OCI-LY3 (cell line): ENCODE measurements around the gene LRRC57.
A peak's percentile ranks its signal among the peaks of the same experiment; 100 is the strongest.

Experiments used
- H2AFZ ChIP-seq: fragments of 200-600, 300-600 bp; shearing (Covaris generic); 2 replicates; pipeline ENCODE4 v1.6.0; 2014; ENCODE audit warnings: antibody characterized with exemption, low read depth, low read length
- H3K27ac ChIP-seq: fragments of 200-600, 300-600 bp; sonication (generic); 2 replicates; pipeline ENCODE4 v1.5.1; 2014; ENCODE audit warnings: mild to moderate bottlenecking, low read length, moderate library complexity, mixed read lengths
- H3K27me3 ChIP-seq: fragments of 200-600, 300-600 bp; sonication (generic); 2 replicates; pipeline ENCODE4 v1.6.1; 2014; ENCODE audit warnings: low read depth, low read length, mixed read lengths
- H3K36me3 ChIP-seq: fragments of 200-600, 300-600 bp; sonication (generic); replicated peaks from 2 replicates; pipeline ENCODE3; 2014; ENCODE audit warnings: low read depth, low read length, mixed read lengths
- H3K4me1 ChIP-seq: fragments of 300-600, 200-600 bp; sonication (generic); 2 replicates; pipeline ENCODE4 v1.6.1; 2014; ENCODE audit warnings: low read length, mixed read lengths
- H3K4me2 ChIP-seq: fragments of 200-600, 300-600 bp; sonication (generic); 2 replicates; pipeline ENCODE4 v1.6.1; 2014; ENCODE audit warnings: low read length, mixed read lengths
- H3K4me3 ChIP-seq: fragments of 300-600, 200-600 bp; sonication (generic); 2 replicates; pipeline ENCODE4 v1.5.1; 2014; ENCODE audit warnings: antibody characterized with exemption, mild to moderate bottlenecking, low read length, moderate library complexity
- H3K79me2 ChIP-seq: fragments of 300-600, 200-600 bp; shearing (Covaris generic); 2 replicates; pipeline ENCODE4 v1.6.1; 2014; ENCODE audit warnings: mild to moderate bottlenecking, low read length, mixed read lengths
- H3K9ac ChIP-seq: fragments of 300-600, 200-600 bp; shearing (Covaris generic); 2 replicates; pipeline ENCODE4 v1.6.0; 2014; ENCODE audit warnings: mild to moderate bottlenecking, low read length, moderate library complexity
- H3K9me3 ChIP-seq: fragments of 200-600, 300-600 bp; shearing (Covaris generic); 2 replicates; pipeline ENCODE4 v1.6.1; 2014; ENCODE audit warnings: low read length, mixed read lengths; ENCODE audit not compliant: insufficient read depth
- H4K20me1 ChIP-seq: fragments of 200-600, 300-600 bp; sonication (generic); 2 replicates; pipeline ENCODE4 v1.6.1; 2016; ENCODE audit warnings: low read length, mixed read lengths; ENCODE audit not compliant: insufficient read depth
- CTCF ChIP-seq: fragments of 200-600, 300-600 bp; sonication (generic); IDR thresholded peaks from 2 replicates; pipeline ENCODE4 v1.5.1; 2014; ENCODE audit warnings: antibody characterized with exemption, low read length, low read depth
- EZH2phosphoT487 ChIP-seq: fragments of 200-600 bp; shearing (Covaris generic); IDR thresholded peaks from 2 replicates; pipeline ENCODE4 v1.6.1; 2018; ENCODE audit warnings: antibody characterized with exemption, mixed run types, low read depth

Gene LRRC57

GRCh38 chr15:42549741-42550392 lies 1.3 kb upstream of the LRRC57 start:
- peaks cover 4% of the 10 kb centered on the region for H3K36me3 ChIP-seq
- no peak overlapping the region for H2AFZ ChIP-seq
- no peaks in the 10 kb centered on the region; the same call in 1 of the 2 replicates for H4K20me1 ChIP-seq
- peak overlapping the region; percentile 95 for H3K9ac ChIP-seq
- TF ChIP-seq CTCF (no peak), EZH2phosphoT487 (no peak)
- peaks cover 75% of the 10 kb centered on the region for H3K79me2 ChIP-seq
- H3K9me3 ChIP-seq: no peaks in the 10 kb centered on the region
- H3K27ac ChIP-seq: no peak overlapping the region
- peak overlapping the region; percentile 96 for H3K4me2 ChIP-seq
- H3K4me1 ChIP-seq: peaks cover 19% of the 10 kb centered on the region
- peak overlapping the region; percentile 95 for H3K4me3 ChIP-seq
- no peaks in the 10 kb centered on the region for H3K27me3 ChIP-seq

- Histone ChIP-seq H3K27me3 (no peaks in the 10 kb centered on the region), H2AFZ (peak overlapping the region; percentile 75), H3K4me2 (peak overlapping the region; percentile 58), H3K4me1 (peaks cover 19% of the 10 kb centered on the region), H3K27ac (peak overlapping the region; percentile 51), H3K4me3 (peak overlapping the region; percentile 95), H3K9me3 (no peaks in the 10 kb centered on the region), H3K36me3 (peaks cover 6% of the 10 kb centered on the region), H3K79me2 (peaks cover 67% of the 10 kb centered on the region), H4K20me1 (no peaks in the 10 kb centered on the region; the same call in 1 of the 2 replicates), H3K9ac (peak overlapping the region; percentile 95)
- TF ChIP-seq CTCF: no peak
- no peak for TF ChIP-seq EZH2phosphoT487
These were observed 469 bp upstream of the LRRC57 start for GRCh38 chr15:42549032-42549491.

- H3K36me3 ChIP-seq: peaks cover 12% of the 10 kb centered on the region
- H3K4me1 ChIP-seq: peaks cover 19% of the 10 kb centered on the region
- peak overlapping the region; percentile 97 for H3K4me2 ChIP-seq
- no peaks in the 10 kb centered on the region for H4K20me1 ChIP-seq
- no peaks in the 10 kb centered on the region for H3K27me3 ChIP-seq
- peak overlapping the region; percentile 75; the same call in 1 of the 2 replicates for H2AFZ ChIP-seq
- TF ChIP-seq CTCF: no peak
- TF ChIP-seq EZH2phosphoT487: no peak
- peak overlapping the region; percentile 95 for H3K4me3 ChIP-seq
- no peaks in the 10 kb centered on the region for H3K9me3 ChIP-seq
- H3K27ac ChIP-seq: 0 out of 2 replicates have a peak overlapping the region, but pooled peaks have one; percentile 51
- H3K9ac ChIP-seq: peak overlapping the region; percentile 95
- peaks cover 56% of the 10 kb centered on the region for H3K79me2 ChIP-seq
These were observed 710 bp downstream of the LRRC57 start for GRCh38 chr15:42547918-42548248.

- no peak overlapping the region for H3K9ac ChIP-seq
These were observed 3.6 kb downstream of the LRRC57 start for GRCh38 chr15:42544853-42545629.

More at GRCh38 chr15:42544853-42545629, 3.6 kb downstream of the LRRC57 start:
- Histone ChIP-seq H3K9me3 (no peaks in the 10 kb centered on the region), H4K20me1 (no peaks in the 10 kb centered on the region), H3K4me1 (peaks cover 8% of the 10 kb centered on the region), H3K79me2 (peaks cover 29% of the 10 kb centered on the region), H3K27me3 (no peaks in the 10 kb centered on the region), H3K4me2 (no peak overlapping the region), H3K36me3 (peaks cover 12% of the 10 kb centered on the region), H3K27ac (no peak overlapping the region), H2AFZ (no peak overlapping the region), H3K4me3 (no peak overlapping the region)
- TF ChIP-seq CTCF: no peak
- no peak for TF ChIP-seq EZH2phosphoT487
